Measurements from ENCODE around the gene DIP2B.

Gene DIP2B

DNA sequence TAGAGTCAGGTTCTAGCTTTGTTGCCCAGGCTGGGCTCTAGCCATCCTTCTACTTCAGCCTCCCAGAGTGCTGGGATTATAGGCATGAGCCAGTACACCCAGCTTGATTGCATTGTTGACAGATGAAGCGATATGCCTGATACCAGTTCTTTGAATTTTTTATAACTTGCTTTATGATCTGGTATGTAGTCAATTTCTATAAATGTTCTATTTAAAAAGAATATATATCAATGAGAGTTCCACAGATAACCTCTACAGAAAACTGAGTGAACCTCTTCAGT is 99.8 kb downstream of the DIP2B start:
- Histone ChIP-seq H3K79me2 (ENCODE audit: insufficient read depth, low read depth) (no peaks in the 10 kb centered on the region), H2AFZ (ENCODE audit: low read depth) (no peak overlapping the region), H3K27me3 (ENCODE audit: insufficient read depth, low read depth) (no peaks in the 10 kb centered on the region), H3K27ac (no peak overlapping the region), H3K4me2 (no peak overlapping the region), H3K9ac (no peak overlapping the region), H4K20me1 (ENCODE audit: insufficient read depth) (no peaks in the 10 kb centered on the region), H3K4me1 (ENCODE audit: low read depth, poor library complexity, severe bottlenecking) (peaks cover 5% of the 10 kb centered on the region), H3K36me3 (ENCODE audit: insufficient read depth) (no peaks in the 10 kb centered on the region), H3K4me3 (IDR thresholded peaks at IDR 0.05; ENCODE audit: insufficient read depth, low read depth, low read length) (no peak overlapping the region)
- TF ChIP-seq, protein P1, sequence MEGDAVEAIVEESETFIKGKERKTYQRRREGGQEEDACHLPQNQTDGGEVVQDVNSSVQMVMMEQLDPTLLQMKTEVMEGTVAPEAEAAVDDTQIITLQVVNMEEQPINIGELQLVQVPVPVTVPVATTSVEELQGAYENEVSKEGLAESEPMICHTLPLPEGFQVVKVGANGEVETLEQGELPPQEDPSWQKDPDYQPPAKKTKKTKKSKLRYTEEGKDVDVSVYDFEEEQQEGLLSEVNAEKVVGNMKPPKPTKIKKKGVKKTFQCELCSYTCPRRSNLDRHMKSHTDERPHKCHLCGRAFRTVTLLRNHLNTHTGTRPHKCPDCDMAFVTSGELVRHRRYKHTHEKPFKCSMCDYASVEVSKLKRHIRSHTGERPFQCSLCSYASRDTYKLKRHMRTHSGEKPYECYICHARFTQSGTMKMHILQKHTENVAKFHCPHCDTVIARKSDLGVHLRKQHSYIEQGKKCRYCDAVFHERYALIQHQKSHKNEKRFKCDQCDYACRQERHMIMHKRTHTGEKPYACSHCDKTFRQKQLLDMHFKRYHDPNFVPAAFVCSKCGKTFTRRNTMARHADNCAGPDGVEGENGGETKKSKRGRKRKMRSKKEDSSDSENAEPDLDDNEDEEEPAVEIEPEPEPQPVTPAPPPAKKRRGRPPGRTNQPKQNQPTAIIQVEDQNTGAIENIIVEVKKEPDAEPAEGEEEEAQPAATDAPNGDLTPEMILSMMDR (conservative IDR thresholded peaks at IDR 0.05; ENCODE audit: low read depth, low read length): no peak

DNA sequence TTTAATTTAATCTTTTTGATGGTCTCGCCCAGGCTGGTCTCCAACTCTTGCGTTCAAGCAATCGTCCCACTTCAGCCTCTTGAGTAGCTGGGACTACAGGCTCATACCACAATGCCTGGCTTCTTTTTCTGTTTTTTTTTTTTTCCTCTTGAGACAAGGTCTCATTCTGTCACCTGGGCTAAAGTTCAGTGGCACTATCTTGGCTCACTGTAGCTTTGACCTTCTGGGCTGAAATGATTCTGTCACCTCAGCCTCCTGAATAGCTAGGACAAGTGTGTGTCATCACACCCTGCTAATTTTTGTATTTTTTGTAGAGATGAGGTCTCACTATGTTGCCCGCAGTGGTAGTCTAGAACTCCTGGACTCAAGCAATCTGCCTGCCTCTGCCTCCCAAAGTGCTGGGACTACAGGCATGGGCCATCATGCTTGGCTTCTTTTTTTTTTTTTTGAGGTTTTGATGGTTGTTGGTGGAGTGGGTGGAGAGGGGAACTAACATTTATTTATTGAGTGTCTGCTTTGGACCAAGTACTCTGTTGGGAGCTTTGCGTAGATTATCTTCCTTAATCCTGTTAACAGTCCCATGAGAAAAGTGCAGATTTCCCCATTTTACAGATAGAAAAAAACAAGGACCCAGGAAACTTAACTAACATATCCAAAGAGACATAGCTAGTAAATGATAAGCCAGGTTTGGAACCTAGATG is 102.0 kb downstream of the DIP2B start:
- Histone ChIP-seq H3K4me3 (IDR thresholded peaks at IDR 0.05; ENCODE audit: insufficient read depth, low read depth, low read length) (no peak overlapping the region), H3K4me1 (ENCODE audit: low read depth, poor library complexity, severe bottlenecking) (peaks cover 5% of the 10 kb centered on the region), H3K27ac (no peak overlapping the region), H4K20me1 (ENCODE audit: insufficient read depth) (no peaks in the 10 kb centered on the region), H3K27me3 (ENCODE audit: insufficient read depth, low read depth) (no peaks in the 10 kb centered on the region), H3K9ac (no peak overlapping the region), H3K79me2 (ENCODE audit: insufficient read depth, low read depth) (no peaks in the 10 kb centered on the region), H3K4me2 (no peak overlapping the region), H2AFZ (ENCODE audit: low read depth) (no peak overlapping the region), H3K36me3 (ENCODE audit: insufficient read depth) (no peaks in the 10 kb centered on the region)
- TF ChIP-seq, protein P1 (conservative IDR thresholded peaks at IDR 0.05; ENCODE audit: low read depth, low read length): no peak

DNA sequence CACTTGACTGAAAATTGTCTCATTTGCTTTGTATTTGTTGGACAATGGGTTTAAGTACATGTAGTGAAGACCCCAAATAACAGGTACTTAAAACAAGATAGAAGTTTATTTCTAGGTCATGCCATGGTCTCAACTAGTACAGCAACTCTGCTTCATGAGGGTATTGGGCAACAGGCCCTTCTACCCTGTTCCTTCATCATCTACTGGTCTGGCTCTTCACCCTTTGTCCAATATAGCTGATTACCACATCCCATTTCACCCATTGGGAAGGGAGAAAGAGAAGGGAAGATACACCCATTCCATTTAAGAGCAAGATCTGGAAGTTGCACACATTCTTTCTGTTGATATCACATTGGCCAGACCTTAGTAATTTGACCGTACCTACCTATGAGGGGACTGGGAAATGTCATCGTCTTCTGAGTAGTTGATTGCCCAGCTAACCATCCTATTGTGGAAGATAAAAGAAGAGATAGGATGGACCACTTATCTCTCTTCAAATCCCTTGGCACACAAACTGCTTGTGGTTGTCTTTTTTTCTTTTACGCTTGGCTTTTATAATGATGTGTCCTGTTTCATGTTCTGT is 104.6 kb downstream of the DIP2B start:
- Histone ChIP-seq H3K27me3 (ENCODE audit: insufficient read depth, low read depth) (no peaks in the 10 kb centered on the region), H3K4me3 (IDR thresholded peaks at IDR 0.05; ENCODE audit: insufficient read depth, low read depth, low read length) (no peak overlapping the region), H3K27ac (no peak overlapping the region), H4K20me1 (ENCODE audit: insufficient read depth) (no peaks in the 10 kb centered on the region), H3K36me3 (ENCODE audit: insufficient read depth) (no peaks in the 10 kb centered on the region), H3K4me2 (no peak overlapping the region), H3K9ac (no peak overlapping the region), H2AFZ (ENCODE audit: low read depth) (no peak overlapping the region), H3K79me2 (ENCODE audit: insufficient read depth, low read depth) (no peaks in the 10 kb centered on the region), H3K4me1 (ENCODE audit: low read depth, poor library complexity, severe bottlenecking) (no peaks in the 10 kb centered on the region)
- TF ChIP-seq, protein P1 (conservative IDR thresholded peaks at IDR 0.05; ENCODE audit: low read depth, low read length): no peak

DNA sequence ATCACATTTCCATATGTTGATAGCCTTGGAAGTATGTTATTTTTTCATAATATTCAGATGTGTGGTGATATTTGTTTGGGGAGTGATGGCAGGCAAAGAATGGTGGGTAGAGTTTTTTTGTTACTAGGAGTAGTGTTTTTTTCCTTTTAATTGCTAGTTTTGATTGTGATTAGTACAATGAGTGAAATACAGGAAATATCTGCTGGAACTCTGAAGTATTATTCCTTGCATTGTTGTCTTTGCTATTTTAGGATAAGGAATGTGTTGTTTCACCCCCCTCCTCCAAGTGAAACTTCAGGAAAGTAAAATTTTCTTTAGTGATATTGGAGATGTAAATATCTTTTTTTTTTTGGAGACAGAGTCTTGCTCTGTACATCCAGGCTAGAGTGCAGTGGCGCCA is 105.4 kb downstream of the DIP2B start:
- no peaks in the 10 kb centered on the region for H3K79me2 ChIP-seq (ENCODE audit: insufficient read depth, low read depth)
- H3K27me3 ChIP-seq (ENCODE audit: insufficient read depth, low read depth): no peaks in the 10 kb centered on the region
- H3K4me1 ChIP-seq (ENCODE audit: low read depth, poor library complexity, severe bottlenecking): no peaks in the 10 kb centered on the region
- no peak overlapping the region for H3K27ac ChIP-seq
- no peaks in the 10 kb centered on the region for H4K20me1 ChIP-seq (ENCODE audit: insufficient read depth)
- TF ChIP-seq, protein P1 (conservative IDR thresholded peaks at IDR 0.05; ENCODE audit: low read depth, low read length): no peak
- H2AFZ ChIP-seq (ENCODE audit: low read depth): no peak overlapping the region
- no peaks in the 10 kb centered on the region for H3K36me3 ChIP-seq (ENCODE audit: insufficient read depth)
- H3K9ac ChIP-seq: no peak overlapping the region
- H3K4me2 ChIP-seq: no peak overlapping the region
- H3K4me3 ChIP-seq (IDR thresholded peaks at IDR 0.05; ENCODE audit: insufficient read depth, low read depth, low read length): no peak overlapping the region

Measured in KMS-11 (cell line).